ENCODE measurements around the gene ITK. TPM values are rescaled to one million over a fixed set of nuclear protein-coding genes. Genes with fewer than 3 reads are reported as not detected.

The ITK gene
- total and polyA plus RNA-seq, 2 of the 8 experiments (the other 6 are each of a cell fraction or from before 2014, with no cell fraction given), result 0.05 TPM; not detected in 1

GRCh38 chr5:157292599-157292998, 112.0 kb downstream of the ITK start:
- ChIA-PET CTCF (ENCODE audit: partially characterized antibody) (interaction anchor here (0.8 to 3.7 kb wide), 2 partner anchors 10 to 11 kb away, joined by 3 to 20 read pairs; no protein-coding TSS in a partner anchor), POLR2A (ENCODE audit: partially characterized antibody) (no interaction called here)
- Histone ChIP-seq H2BK12ac (ENCODE audit: low read depth, low read length) (no peak overlapping the region), H3K14ac (ENCODE audit: insufficient read length) (no peak overlapping the region), H2BK20ac (ENCODE audit: low read length) (no peak overlapping the region), H3K23me2 (ENCODE audit: low read depth, low read length) (no peaks in the 10 kb centered on the region), H3K36me3 (ENCODE audit: control insufficient read depth in 2 of 4, insufficient read depth in 4 of 4, low read length in 3 of 4) (peaks cover 0 to 13% (median 6%) of the 10 kb centered on the region in 4 experiments; a peak in 5 of 8 replicates), H3K4me2 (ENCODE audit: insufficient read depth in 1 of 2, low read depth in 2 of 2, low read length in 2 of 2) (no peak overlapping the region), H2BK15ac (ENCODE audit: low read length) (no peak overlapping the region), H3K18ac (ENCODE audit: extremely low read depth, low read length) (no peak overlapping the region), H3K27ac (ENCODE audit: low read depth, low read length) (no peak overlapping the region), H3K79me1 (ENCODE audit: low read depth, low read length) (no peaks in the 10 kb centered on the region; the same call in 1 of the 2 replicates), H4K8ac (ENCODE audit: extremely low read depth, insufficient read depth, low read length) (no peak overlapping the region), H4K5ac (ENCODE audit: insufficient read length, low read depth, low read length) (no peak overlapping the region), H3K4me3 (ENCODE audit: extremely low read depth in 1 of 4, insufficient read depth in 2 of 4, low read depth in 3 of 4, low read length in 4 of 4) (no peak overlapping the region), H4K20me1 (replicated peaks in 1 of 2; ENCODE audit: control insufficient read depth in 1 of 2, insufficient read depth in 2 of 2, low read length in 2 of 2) (peaks cover 0 to 2% of the 10 kb centered on the region in 2 experiments), H2BK5ac (ENCODE audit: low read depth, low read length) (no peak overlapping the region), H3K79me2 (ENCODE audit: control insufficient read depth in 1 of 2, insufficient read depth in 2 of 2, low read length in 2 of 2) (no peaks in the 10 kb centered on the region), H3K27me3 (replicated peaks in 1 of 4; ENCODE audit: control insufficient read depth in 3 of 4, extremely low read depth in 1 of 4, insufficient read depth in 3 of 4, low read length in 3 of 4) (no peaks in the 10 kb centered on the region), H2AK5ac (ENCODE audit: low read depth, low read length) (no peak overlapping the region), H3K9me3 (ENCODE audit: insufficient read depth in 2 of 2, low read depth in 1 of 2, low read length in 1 of 2) (no peaks in the 10 kb centered on the region), H3K9ac (replicated peaks in 1 of 4; ENCODE audit: extremely low read depth in 1 of 4, low read depth in 3 of 4, low read length in 3 of 4) (no peak overlapping the region), H3K4me1 (replicated peaks in 1 of 4; ENCODE audit: control insufficient read depth in 3 of 4, insufficient read depth in 4 of 4, low read length in 3 of 4) (no peaks in the 10 kb centered on the region), H4K91ac (replicated peaks; ENCODE audit: insufficient read length, low read length) (no peak overlapping the region), H3K4ac (replicated peaks; ENCODE audit: insufficient read length, low read depth, low read length) (no peak overlapping the region), H2AFZ (ENCODE audit: low read length) (no peak overlapping the region), H2BK120ac (replicated peaks; ENCODE audit: low read depth, low read length) (no peak overlapping the region), H3K23ac (ENCODE audit: insufficient read length) (no peak overlapping the region), H3K56ac (replicated peaks; ENCODE audit: insufficient read length, low read depth, low read length) (no peak overlapping the region)
- TF ChIP-seq CBX8 (IDR thresholded peaks at IDR 0.05; ENCODE audit: borderline replicate concordance, low read depth, low read length) (no peak), SRF (IDR thresholded peaks at IDR 0.05; ENCODE audit: low read depth, low read length) (no peak), HDAC2 (IDR thresholded peaks at IDR 0.05; ENCODE audit: borderline replicate concordance in 1 of 2, low read depth in 2 of 2, low read length in 2 of 2) (no peak), TEAD4 (IDR thresholded peaks at IDR 0.05; ENCODE audit: low read depth, low read length) (no peak)
- no peak for DNase-seq (ENCODE audit: low read depth in 1 of 2, low spot score in 2 of 2)
- FAIRE-seq, result no peak
- 89% methylated on average over 3 of the region's 3 CpGs; no CpG with 5 or more reads in 1 of the 2 experiments for WGBS, 2 experiments (ENCODE audit: extremely low coverage in 1 of 2, insufficient coverage in 1 of 2, insufficient read length in 1 of 2, insufficient replicate concordance in 2 of 2, low coverage in 1 of 2, low lambda C conversion rate in 2 of 2, missing lambda C conversion rate in 1 of 2)

Measured in H1 (cell line).